CD4-positive, alpha-beta memory T cell (primary cell): ENCODE data around the gene ARSD. TPM values are rescaled to one million over a fixed set of nuclear protein-coding genes. Genes with fewer than 3 reads are reported as not detected.
"Not testable (repeated sequence)": the region's sequence is repeated elsewhere in the genome, so short reads cannot be mapped to it uniquely, and the experiment has no call there.

Source experiments
- CTCF ChIA-PET: fragments of 350-600 bp; sonication (Branson Sonifier 250); formaldehyde crosslinking; loops from one replicate; lab custom pipeline; 2021; ENCODE audit warnings: inconsistent platforms; ENCODE audit not compliant: partially characterized antibody; lab: Charles Lee
- POLR2A ChIA-PET: fragments of 350-600 bp; sonication (Branson Sonifier 250); formaldehyde crosslinking; loops from one replicate; lab custom pipeline; 2021; ENCODE audit not compliant: partially characterized antibody; lab: Charles Lee
- DNase-seq, 5 donors: peaks; one replicate each; pipeline versions ENCODE4 v3.0.0 to v3.0.0-alpha.2; 2020 to 2022; ENCODE audit warnings: mixed read lengths in 1 of 5
- H3K27ac ChIP-seq: one replicate; pipeline ENCODE4 v1.7.0; 2013; ENCODE audit warnings: low read depth, low read length
- H3K27me3 ChIP-seq: 2 replicates; pipeline ENCODE4 v1.7.0; 2013; ENCODE audit warnings: mild to moderate bottlenecking, low read length, moderate library complexity; ENCODE audit not compliant: insufficient read depth
- H3K36me3 ChIP-seq: 2 replicates; pipeline ENCODE4 v1.7.0; 2013; ENCODE audit warnings: mild to moderate bottlenecking, low read length, moderate library complexity; ENCODE audit not compliant: insufficient read depth
- H3K4me1 ChIP-seq: 2 replicates; pipeline ENCODE4 v1.7.0; 2013; ENCODE audit warnings: mild to moderate bottlenecking, low read length, moderate library complexity; ENCODE audit not compliant: insufficient read depth
- H3K4me3 ChIP-seq, 2 donors: one replicate each; pipeline ENCODE4 v1.7.0; 2013; ENCODE audit warnings: low read length in 2 of 2, mild to moderate bottlenecking in 1 of 2
- H3K9me3 ChIP-seq, 2 donors: one replicate each; pipeline ENCODE4 v1.7.0; 2013; ENCODE audit warnings: low read length in 2 of 2, control low read depth in 1 of 2; ENCODE audit not compliant: control insufficient read depth in 1 of 2
- H3K27ac Mint-ChIP-seq, 7 donors: one replicate each; pipeline ENCODE4 v1.8.0; 2020 to 2021; ENCODE audit warnings: mixed read lengths in 7 of 7, mild to moderate bottlenecking in 6 of 7, inconsistent platforms in 3 of 7, moderate library complexity in 3 of 7
- H3K27me3 Mint-ChIP-seq, 2 donors: one replicate each; pipeline ENCODE4 v1.8.0; 2020 to 2021; ENCODE audit warnings: mixed read lengths in 2 of 2
- H3K36me3 Mint-ChIP-seq, 2 donors: one replicate each; pipeline ENCODE4 v1.8.0; 2020 to 2021; ENCODE audit warnings: mixed read lengths in 2 of 2, inconsistent platforms in 1 of 2, mild to moderate bottlenecking in 1 of 2
- H3K4me1 Mint-ChIP-seq, 4 donors: one replicate each; pipeline ENCODE4 v1.8.0; 2020 to 2021; ENCODE audit warnings: mixed read lengths in 4 of 4, mild to moderate bottlenecking in 1 of 4
- H3K4me3 Mint-ChIP-seq, 8 donors: one replicate each; pipeline ENCODE4 v1.8.0; 2020 to 2021; ENCODE audit warnings: mixed read lengths in 8 of 8, mild to moderate bottlenecking in 7 of 8, moderate library complexity in 6 of 8, inconsistent platforms in 3 of 8
- H3K9me3 Mint-ChIP-seq, 8 donors: one replicate each; pipeline ENCODE4 v1.8.0; 2020 to 2021; ENCODE audit warnings: mixed read lengths in 8 of 8, mild to moderate bottlenecking in 5 of 8, inconsistent platforms in 3 of 8, moderate library complexity in 1 of 8
- intact Hi-C: fragments of 100-400 bp; cut with micrococcal nuclease; formaldehyde crosslinking; loops from one replicate; pipeline ENCODE4 v1.15.1; 2023
- polyA plus RNA-seq, 2 donors: library from polyadenylated mRNA; unstranded; fragments of 300-500 nt; fragmentation: Illumina TruSeq; gene quantifications; one replicate each; pipeline ENCODE4 v1.2.3, GENCODE V29; 2021
- total RNA-seq, 2 experiments: library from RNA; stranded (reverse); gene quantifications; one replicate each; pipeline ENCODE4 v1.2.3, GENCODE V29; 2021

Gene ARSD
- total and polyA plus RNA-seq, 4 experiments from 2014 or later = 0.97 to 3.2 (median 2.3) TPM

- Mint-ChIP-seq H3K27ac (no peak overlapping the region), H3K36me3 (no peaks in the 10 kb centered on the region), H3K27me3 (peaks cover 0 to 3% of the 10 kb centered on the region in 2 donors), H3K9me3 (peaks cover 0 to 2% (median 0%) of the 10 kb centered on the region in 8 donors), H3K4me1 (peaks cover 1 to 7% (median 4%) of the 10 kb centered on the region in 4 donors), H3K4me3 (no peak overlapping the region)
- no peaks in the 10 kb centered on the region for H3K4me1 ChIP-seq
- no peaks in the 10 kb centered on the region for H3K9me3 ChIP-seq
- POLR2A ChIA-PET = no interaction called here
- H3K4me3 ChIP-seq = no peak overlapping the region
- CTCF ChIA-PET = no interaction called here
- H3K27ac ChIP-seq = no peak overlapping the region
- no peaks in the 10 kb centered on the region for H3K27me3 ChIP-seq
- no peaks in the 10 kb centered on the region for H3K36me3 ChIP-seq
- intact Hi-C loops = no loop called here
- no peak for DNase-seq
These were observed 37.9 kb upstream of the ARSD start for GRCh38 chrX:2967012-2967411.

GRCh38 chrX:2965965-2966364, 36.8 kb upstream of the ARSD start:
- Mint-ChIP-seq H3K9me3 (peaks cover 0 to 2% (median 0%) of the 10 kb centered on the region in 8 donors), H3K4me3 (no peak overlapping the region), H3K4me1 (peaks cover 1 to 7% (median 4%) of the 10 kb centered on the region in 4 donors), H3K36me3 (no peaks in the 10 kb centered on the region), H3K27me3 (peaks cover 0 to 1% of the 10 kb centered on the region in 2 donors), H3K27ac (no peak overlapping the region)
- ChIA-PET CTCF (no interaction called here), POLR2A (no interaction called here)
- intact Hi-C loops = no loop called here
- Histone ChIP-seq H3K27me3 (no peaks in the 10 kb centered on the region), H3K4me3 (no peak overlapping the region), H3K9me3 (no peaks in the 10 kb centered on the region), H3K27ac (no peak overlapping the region), H3K36me3 (no peaks in the 10 kb centered on the region), H3K4me1 (no peaks in the 10 kb centered on the region)
- DNase-seq = no peak

GRCh38 chrX:2963992-2964794, 35.1 kb upstream of the ARSD start:
- intact Hi-C loops, H3K27me3 Mint-ChIP-seq, H3K27ac Mint-ChIP-seq, H3K9me3 ChIP-seq, H3K4me3 ChIP-seq, H3K36me3 ChIP-seq, H3K36me3 Mint-ChIP-seq, CTCF ChIA-PET, DNase-seq, POLR2A ChIA-PET, H3K27me3 ChIP-seq, H3K27ac ChIP-seq, H3K4me1 Mint-ChIP-seq, H3K9me3 Mint-ChIP-seq, H3K4me1 ChIP-seq, H3K4me3 Mint-ChIP-seq: not testable (repeated sequence)

GRCh38 chrX:2963449-2963848, 34.3 kb upstream of the ARSD start:
- H3K4me1 Mint-ChIP-seq, H3K9me3 Mint-ChIP-seq, H3K27ac Mint-ChIP-seq, H3K4me3 Mint-ChIP-seq, H3K27me3 ChIP-seq, H3K36me3 Mint-ChIP-seq, H3K27me3 Mint-ChIP-seq, DNase-seq, H3K4me3 ChIP-seq, H3K4me1 ChIP-seq, H3K9me3 ChIP-seq, CTCF ChIA-PET, POLR2A ChIA-PET, intact Hi-C loops, H3K36me3 ChIP-seq, H3K27ac ChIP-seq: not testable (repeated sequence)

- no peaks in the 10 kb centered on the region for H3K36me3 ChIP-seq
- H3K4me3 Mint-ChIP-seq = no peak overlapping the region
- H3K4me1 Mint-ChIP-seq = no peaks in the 10 kb centered on the region
- no peak overlapping the region for H3K4me3 ChIP-seq
- no peaks in the 10 kb centered on the region for H3K9me3 ChIP-seq
- H3K27me3 ChIP-seq = no peaks in the 10 kb centered on the region
- no peak for DNase-seq
- no peaks in the 10 kb centered on the region for H3K36me3 Mint-ChIP-seq
- POLR2A ChIA-PET = no interaction called here
- no peaks in the 10 kb centered on the region for H3K27me3 Mint-ChIP-seq
- H3K4me1 ChIP-seq = no peaks in the 10 kb centered on the region
- intact Hi-C loops = no loop called here
- H3K27ac ChIP-seq = no peak overlapping the region
- H3K9me3 Mint-ChIP-seq = no peaks in the 10 kb centered on the region
- CTCF ChIA-PET = no interaction called here
- H3K27ac Mint-ChIP-seq = no peak overlapping the region
These were observed 33.2 kb upstream of the ARSD start for GRCh38 chrX:2962381-2962780.

- ChIA-PET POLR2A (no interaction called here), CTCF (no interaction called here)
- DNase-seq = no peak
- Histone ChIP-seq H3K4me1 (no peaks in the 10 kb centered on the region), H3K9me3 (no peaks in the 10 kb centered on the region), H3K27ac (no peak overlapping the region), H3K36me3 (no peaks in the 10 kb centered on the region), H3K4me3 (no peak overlapping the region), H3K27me3 (no peaks in the 10 kb centered on the region)
- H3K9me3 Mint-ChIP-seq = no peaks in the 10 kb centered on the region
- no peak overlapping the region for H3K27ac Mint-ChIP-seq
- H3K4me3 Mint-ChIP-seq = no peak overlapping the region
- H3K27me3 Mint-ChIP-seq = no peaks in the 10 kb centered on the region
- intact Hi-C loops = no loop called here
- H3K36me3 Mint-ChIP-seq = no peaks in the 10 kb centered on the region
- no peaks in the 10 kb centered on the region for H3K4me1 Mint-ChIP-seq
These were observed 31.8 kb upstream of the ARSD start for GRCh38 chrX:2960861-2961515.

- no peaks in the 10 kb centered on the region for H3K27me3 ChIP-seq
- H3K4me1 Mint-ChIP-seq = no peaks in the 10 kb centered on the region
- H3K4me1 ChIP-seq = no peaks in the 10 kb centered on the region
- ChIA-PET CTCF (no interaction called here), POLR2A (no interaction called here)
- no peak overlapping the region for H3K4me3 Mint-ChIP-seq
- no peak overlapping the region for H3K27ac Mint-ChIP-seq
- no peak overlapping the region for H3K27ac ChIP-seq
- no peaks in the 10 kb centered on the region for H3K36me3 ChIP-seq
- intact Hi-C loops = no loop called here
- no peaks in the 10 kb centered on the region for H3K27me3 Mint-ChIP-seq
- H3K9me3 Mint-ChIP-seq = no peaks in the 10 kb centered on the region
- no peaks in the 10 kb centered on the region for H3K36me3 Mint-ChIP-seq
- no peak for DNase-seq
- H3K9me3 ChIP-seq = no peaks in the 10 kb centered on the region
- H3K4me3 ChIP-seq = no peak overlapping the region
These were observed 29.1 kb upstream of the ARSD start for GRCh38 chrX:2958199-2958598.
